ENCODE data around the gene FAM13B. TPM values are rescaled to one million over a fixed set of nuclear protein-coding genes. Genes with fewer than 3 reads are reported as not detected.
A peak's percentile ranks its signal among the peaks of the same experiment; 100 is the strongest.

FAM13B gene
- total RNA-seq, 4 donors from 2014 or later, result 18.7 to 46.7 (median 23.0) TPM

DNA sequence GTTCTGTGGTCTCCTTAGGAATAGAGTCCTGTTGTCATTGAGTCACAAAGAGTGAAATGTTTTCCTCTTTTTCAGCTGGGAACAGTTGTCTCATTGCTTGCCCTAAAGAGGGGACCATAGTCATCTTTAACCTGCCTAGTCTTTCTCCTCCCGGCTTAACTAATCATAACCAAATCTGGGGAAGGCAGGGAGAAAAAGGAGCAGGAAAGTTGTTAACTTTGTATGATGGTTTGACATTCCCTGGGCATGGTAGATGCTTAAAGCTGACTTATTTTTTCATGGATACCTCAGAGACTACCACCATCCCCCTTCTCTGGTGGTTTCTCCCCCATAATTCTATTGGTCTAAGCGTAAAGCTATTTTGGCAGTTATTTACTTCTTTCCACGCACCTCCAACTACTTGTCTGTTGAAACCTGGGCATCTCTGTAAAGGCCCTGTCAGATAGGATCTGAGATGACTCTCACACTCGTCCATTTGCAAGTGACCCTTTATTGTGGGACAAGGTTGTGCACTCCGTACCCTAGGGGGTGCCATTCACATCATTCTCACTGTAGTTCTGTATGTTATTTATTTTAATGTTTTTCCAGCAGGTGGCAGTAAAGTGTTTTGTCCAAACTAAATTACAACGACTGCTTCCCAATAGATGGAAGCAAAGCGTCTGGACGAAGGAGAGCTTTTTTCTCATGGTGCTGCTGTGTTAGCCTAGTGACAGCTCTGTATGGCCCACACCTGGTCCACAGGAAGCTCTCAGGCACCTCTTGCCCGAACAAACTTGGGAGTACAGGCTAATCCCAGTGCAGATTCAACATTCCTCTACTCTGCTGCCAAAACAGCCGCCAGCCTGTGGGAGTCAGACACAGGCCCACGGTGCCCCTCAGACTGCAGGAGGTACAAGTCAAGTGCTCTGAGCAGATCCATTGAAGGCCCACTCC is 3.0 kb upstream of the FAM13B start:
- no peaks in the 10 kb centered on the region for H3K36me3 ChIP-seq
- peaks cover 0 to 18% (median 13%) of the 10 kb centered on the region in 4 donors for H3K4me1 ChIP-seq
- intact Hi-C loops (cut with DNase I; ENCODE audit: low total_unique reads) (loop anchor here (5.0 kb wide), 1 partner anchor 41 kb away; no protein-coding TSS in a partner anchor), in situ Hi-C loops (cut with MboI; ENCODE audit: low pct_ligation_motif_present in 1 of 4, low pct_unique_long_range_greater_than_20kb in 1 of 4, low sequenced_read_pairs in 3 of 4) (no loop called here)
- DNase-seq, result peak; percentile 66
- TF ChIP-seq POLR2AphosphoS5 (IDR thresholded peaks at IDR 0.05), result no peak
- TF ChIP-seq, protein P1, sequence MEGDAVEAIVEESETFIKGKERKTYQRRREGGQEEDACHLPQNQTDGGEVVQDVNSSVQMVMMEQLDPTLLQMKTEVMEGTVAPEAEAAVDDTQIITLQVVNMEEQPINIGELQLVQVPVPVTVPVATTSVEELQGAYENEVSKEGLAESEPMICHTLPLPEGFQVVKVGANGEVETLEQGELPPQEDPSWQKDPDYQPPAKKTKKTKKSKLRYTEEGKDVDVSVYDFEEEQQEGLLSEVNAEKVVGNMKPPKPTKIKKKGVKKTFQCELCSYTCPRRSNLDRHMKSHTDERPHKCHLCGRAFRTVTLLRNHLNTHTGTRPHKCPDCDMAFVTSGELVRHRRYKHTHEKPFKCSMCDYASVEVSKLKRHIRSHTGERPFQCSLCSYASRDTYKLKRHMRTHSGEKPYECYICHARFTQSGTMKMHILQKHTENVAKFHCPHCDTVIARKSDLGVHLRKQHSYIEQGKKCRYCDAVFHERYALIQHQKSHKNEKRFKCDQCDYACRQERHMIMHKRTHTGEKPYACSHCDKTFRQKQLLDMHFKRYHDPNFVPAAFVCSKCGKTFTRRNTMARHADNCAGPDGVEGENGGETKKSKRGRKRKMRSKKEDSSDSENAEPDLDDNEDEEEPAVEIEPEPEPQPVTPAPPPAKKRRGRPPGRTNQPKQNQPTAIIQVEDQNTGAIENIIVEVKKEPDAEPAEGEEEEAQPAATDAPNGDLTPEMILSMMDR (IDR thresholded peaks at IDR 0.05), result peak; percentile 74 to 90 (median 81)
- H3K9me3 ChIP-seq, result no peaks in the 10 kb centered on the region
- H3K4me3 ChIP-seq, result no peak overlapping the region
- H3K27me3 ChIP-seq, result no peaks in the 10 kb centered on the region
- WGBS, 2 donors (ENCODE audit: low coverage in 1 of 2), result 31% methylated on average over 11 of the region's 11 CpGs; no CpG with 5 or more reads in 1 of the 2 donors
- peak overlapping the region in 1 of 4 donors; percentile 43 for H3K27ac ChIP-seq

DNA sequence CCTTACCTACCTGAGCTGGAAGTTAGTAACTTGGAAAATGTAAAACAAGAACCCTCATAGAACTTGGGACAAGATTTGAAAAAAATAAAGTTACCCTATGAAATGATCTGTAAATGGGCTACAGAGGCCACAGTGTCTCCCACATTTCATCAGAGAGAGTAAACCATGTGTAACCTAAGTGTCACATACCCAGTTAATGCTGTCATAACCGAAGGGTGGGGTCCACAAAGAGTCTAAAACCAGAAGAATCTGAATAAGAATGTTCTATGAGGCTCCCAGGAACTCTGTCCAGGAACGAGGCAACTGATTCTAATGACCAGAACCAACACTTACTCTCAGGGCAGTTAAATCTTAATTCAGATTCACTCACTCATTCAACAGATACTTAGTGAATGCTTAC is 1.0 kb upstream of the FAM13B start:
- in situ Hi-C loops (cut with MboI; ENCODE audit: low pct_ligation_motif_present in 1 of 4, low pct_unique_long_range_greater_than_20kb in 1 of 4, low sequenced_read_pairs in 3 of 4), result no loop called here
- H3K36me3 ChIP-seq, result no peaks in the 10 kb centered on the region
- WGBS, 2 donors (ENCODE audit: low coverage in 1 of 2), result 66 to 75% methylated on average over 1 to 2 of the region's 2 CpGs
- H3K27me3 ChIP-seq, result no peaks in the 10 kb centered on the region
- no peak for DNase-seq
- intact Hi-C loops (cut with DNase I; ENCODE audit: low total_unique reads), result no loop called here
- H3K27ac ChIP-seq, result peak overlapping the region; percentile 99 to 100 (median 100)
- peak overlapping the region in 1 of 4 donors; percentile 93 for H3K4me3 ChIP-seq
- H3K9me3 ChIP-seq, result no peaks in the 10 kb centered on the region
- peaks cover 0 to 38% (median 23%) of the 10 kb centered on the region in 4 donors for H3K4me1 ChIP-seq
- TF ChIP-seq POLR2AphosphoS5 (IDR thresholded peaks at IDR 0.05), result no peak
- TF ChIP-seq EP300 (IDR thresholded peaks at IDR 0.05; ENCODE audit: low read depth), result no peak
- TF ChIP-seq POLR2A (IDR thresholded peaks at IDR 0.05), result no peak
- TF ChIP-seq, protein P1 (IDR thresholded peaks at IDR 0.05), result no peak

DNA sequence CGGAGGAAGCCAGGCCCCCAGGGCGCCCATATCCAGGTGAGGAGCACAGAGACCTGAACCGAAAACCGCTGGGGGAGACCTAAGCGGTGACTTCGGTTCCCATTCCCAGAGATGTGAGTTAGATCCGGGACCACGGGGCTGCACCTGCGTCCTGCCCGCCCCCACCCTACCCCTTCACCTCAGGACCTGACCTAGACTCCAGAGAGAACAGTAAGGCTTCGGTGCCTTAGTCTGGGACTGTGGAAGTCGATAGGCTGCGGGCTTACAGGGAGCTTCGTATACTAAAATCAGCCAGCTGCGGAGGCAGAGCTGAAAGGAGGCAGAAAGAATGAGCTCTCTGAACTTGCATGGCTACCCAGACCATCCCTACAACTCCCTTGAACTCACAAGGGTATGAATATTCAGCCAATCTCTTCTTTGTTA is 518 bp upstream of the FAM13B start:
- in situ Hi-C loops (cut with MboI; ENCODE audit: low pct_ligation_motif_present in 1 of 4, low pct_unique_long_range_greater_than_20kb in 1 of 4, low sequenced_read_pairs in 3 of 4), result no loop called here
- Histone ChIP-seq H3K4me1 (peaks cover 0 to 43% (median 26%) of the 10 kb centered on the region in 4 donors), H3K36me3 (no peaks in the 10 kb centered on the region), H3K27me3 (no peaks in the 10 kb centered on the region), H3K4me3 (peak overlapping the region; percentile 88 to 96 (median 92)), H3K27ac (peak overlapping the region; percentile 99 to 100 (median 100)), H3K9me3 (no peaks in the 10 kb centered on the region)
- WGBS, 2 donors (ENCODE audit: low coverage in 1 of 2), result 4% methylated on average over 13 of the region's 15 CpGs; no CpG with 5 or more reads in 1 of the 2 donors
- intact Hi-C loops (cut with DNase I; ENCODE audit: low total_unique reads), result no loop called here
- no peak for DNase-seq
- TF ChIP-seq EP300 (IDR thresholded peaks at IDR 0.05; ENCODE audit: low read depth), result no peak
- TF ChIP-seq, protein P1 (IDR thresholded peaks at IDR 0.05), result no peak
- TF ChIP-seq POLR2A (IDR thresholded peaks at IDR 0.05), result no peak
- TF ChIP-seq POLR2AphosphoS5 (IDR thresholded peaks at IDR 0.05), result no peak

DNA sequence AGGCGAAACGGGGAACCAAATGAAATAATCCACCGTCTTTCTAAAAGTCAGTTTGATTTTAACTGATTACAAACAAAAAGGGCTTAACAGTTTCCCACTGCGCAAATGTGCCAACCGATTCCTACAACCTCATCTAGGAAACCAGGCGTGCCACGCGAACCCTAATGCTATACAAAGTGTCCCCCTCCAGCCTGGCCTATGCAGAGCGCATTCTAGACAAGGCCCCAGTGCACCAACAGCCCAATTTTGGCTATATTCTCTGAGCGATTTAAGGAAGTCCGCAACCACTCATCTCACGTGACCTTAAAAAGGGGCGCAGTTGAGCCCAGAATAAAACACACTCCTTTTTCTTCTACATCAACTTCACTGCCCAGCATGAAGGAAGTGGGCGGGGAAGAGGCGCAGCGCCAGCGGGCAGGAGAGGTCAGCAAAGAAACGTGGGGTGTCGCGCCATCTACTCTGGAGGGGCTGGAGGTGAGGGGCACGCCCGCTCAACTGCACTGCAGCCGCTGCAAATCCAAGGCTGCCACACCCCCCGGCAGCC is 779 bp downstream of the FAM13B start:
- Histone ChIP-seq H3K36me3 (no peaks in the 10 kb centered on the region), H3K4me1 (peaks cover 0 to 52% (median 26%) of the 10 kb centered on the region in 4 donors), H3K27ac (peak overlapping the region; percentile 99 to 100 (median 100)), H3K9me3 (no peaks in the 10 kb centered on the region), H3K27me3 (no peaks in the 10 kb centered on the region), H3K4me3 (peak overlapping the region; percentile 88 to 96 (median 92))
- intact Hi-C loops (cut with DNase I; ENCODE audit: low total_unique reads) (no loop called here), in situ Hi-C loops (cut with MboI; ENCODE audit: low pct_ligation_motif_present in 1 of 4, low pct_unique_long_range_greater_than_20kb in 1 of 4, low sequenced_read_pairs in 3 of 4) (no loop called here)
- DNase-seq, result peak; percentile 68
- TF ChIP-seq POLR2AphosphoS5 (IDR thresholded peaks at IDR 0.05), result peak in 2 of 3 donors; percentile 5 to 41
- TF ChIP-seq, protein P1 (IDR thresholded peaks at IDR 0.05), result no peak
- no peak for TF ChIP-seq EP300 (IDR thresholded peaks at IDR 0.05; ENCODE audit: low read depth)
- 0 to 2% methylated on average over 15 to 24 of the region's 24 CpGs for WGBS, 2 donors (ENCODE audit: low coverage in 1 of 2)

Data from transverse colon (tissue), 4 donors.